Neural progenitor cell (in vitro differentiated cells): Measurements from ENCODE around the gene TMEM94. TPM values are rescaled to one million over a fixed set of nuclear protein-coding genes. Genes with fewer than 3 reads are reported as not detected.

Source experiments
- DNase-seq: peaks from one replicate; pipeline ENCODE4 v3.0.0-alpha.2; 2016; ENCODE audit warnings: low spot score
- H2AFZ ChIP-seq: fragments of 200-600 bp; sonication (generic); replicated peaks from 2 replicates; pipeline ENCODE4 v1.6.1; 2016; ENCODE audit warnings: antibody characterized with exemption
- H3F3A ChIP-seq: fragments of 200-600 bp; sonication (generic); 2 replicates; pipeline ENCODE4 v1.6.1; 2016; ENCODE audit warnings: antibody characterized with exemption, low read depth
- H3K27ac ChIP-seq: fragments of 200-600 bp; sonication (generic); 2 replicates; pipeline ENCODE4 v1.5.1; 2016; ENCODE audit warnings: mild to moderate bottlenecking
- H3K27me3 ChIP-seq: fragments of 200-600 bp; sonication (generic); 2 replicates; pipeline ENCODE4 v1.6.1; 2016; ENCODE audit warnings: mild to moderate bottlenecking, moderate library complexity
- H3K36me3 ChIP-seq: fragments of 200-600 bp; sonication (generic); 2 replicates; pipeline ENCODE4 v1.5.1; 2016
- H3K4me1 ChIP-seq: fragments of 200-600 bp; sonication (generic); 2 replicates; pipeline ENCODE4 v1.6.1; 2016; ENCODE audit warnings: mixed run types
- H3K4me2 ChIP-seq: fragments of 200-600 bp; sonication (generic); 2 replicates; pipeline ENCODE4 v1.6.1; 2016
- H3K4me3 ChIP-seq: fragments of 200-600 bp; sonication (generic); 2 replicates; pipeline ENCODE4 v1.5.1; 2016
- H3K79me2 ChIP-seq: fragments of 200-600 bp; sonication (generic); 2 replicates; pipeline ENCODE4 v1.6.1; 2016; ENCODE audit warnings: low read depth
- H3K9ac ChIP-seq: fragments of 200-600 bp; sonication (generic); 2 replicates; pipeline ENCODE4 v1.6.1; 2016
- H3K9me3 ChIP-seq: fragments of 200-600 bp; sonication (generic); 2 replicates; pipeline ENCODE4 v1.5.1; 2016; ENCODE audit warnings: low read depth
- H4K20me1 ChIP-seq: fragments of 200-600 bp; sonication (generic); 2 replicates; pipeline ENCODE4 v1.6.1; 2016; ENCODE audit warnings: low read depth
- H3K27ac Mint-ChIP-seq: 3 replicates; pipeline ENCODE4 v1.8.0; 2021; ENCODE audit warnings: mixed read lengths
- H3K27me3 Mint-ChIP-seq: 2 replicates; pipeline ENCODE4 v1.8.0; 2022; ENCODE audit warnings: low read depth, mild to moderate bottlenecking, inconsistent platforms, moderate library complexity, mixed read lengths; ENCODE audit not compliant: insufficient read depth
- H3K36me3 Mint-ChIP-seq: 3 replicates; pipeline ENCODE4 v1.8.0; 2021; ENCODE audit warnings: mixed read lengths
- H3K4me1 Mint-ChIP-seq: 3 replicates; pipeline ENCODE4 v1.8.0; 2021; ENCODE audit warnings: mixed read lengths
- H3K4me3 Mint-ChIP-seq: 3 replicates; pipeline ENCODE4 v1.8.0; 2021; ENCODE audit warnings: mild to moderate bottlenecking, moderate library complexity, mixed read lengths
- H3K9me3 Mint-ChIP-seq: 3 replicates; pipeline ENCODE4 v1.8.0; 2020; ENCODE audit warnings: mixed read lengths
- EZH2 ChIP-seq: fragments of 200-600 bp; sonication (generic); IDR thresholded peaks from 2 replicates; pipeline ENCODE4 v1.6.1; 2017; ENCODE audit warnings: antibody characterized with exemption, mild to moderate bottlenecking, moderate library complexity
- EZH2phosphoT487 ChIP-seq: fragments of 200-600 bp; sonication (generic); IDR thresholded peaks from 2 replicates; pipeline ENCODE4 v1.6.1; 2017; ENCODE audit warnings: antibody characterized with exemption
- total RNA-seq: library from RNA; depleted of rRNA; stranded (reverse); fragments of >200 nt; gene quantifications from 2 replicates; pipeline ENCODE4 v1.2.3, GENCODE V29; 2015; ENCODE audit warnings: low replicate concordance
- TF ChIP-seq, protein P1 (sequence below): fragments of 200-600 bp; sonication (generic); IDR thresholded peaks from 2 replicates; pipeline ENCODE4 v1.5.1; 2017; ENCODE audit warnings: antibody characterized with exemption, mild to moderate bottlenecking

TMEM94 gene
- total RNA-seq, 1 donor from 2014 or later = 23.6 TPM

DNA sequence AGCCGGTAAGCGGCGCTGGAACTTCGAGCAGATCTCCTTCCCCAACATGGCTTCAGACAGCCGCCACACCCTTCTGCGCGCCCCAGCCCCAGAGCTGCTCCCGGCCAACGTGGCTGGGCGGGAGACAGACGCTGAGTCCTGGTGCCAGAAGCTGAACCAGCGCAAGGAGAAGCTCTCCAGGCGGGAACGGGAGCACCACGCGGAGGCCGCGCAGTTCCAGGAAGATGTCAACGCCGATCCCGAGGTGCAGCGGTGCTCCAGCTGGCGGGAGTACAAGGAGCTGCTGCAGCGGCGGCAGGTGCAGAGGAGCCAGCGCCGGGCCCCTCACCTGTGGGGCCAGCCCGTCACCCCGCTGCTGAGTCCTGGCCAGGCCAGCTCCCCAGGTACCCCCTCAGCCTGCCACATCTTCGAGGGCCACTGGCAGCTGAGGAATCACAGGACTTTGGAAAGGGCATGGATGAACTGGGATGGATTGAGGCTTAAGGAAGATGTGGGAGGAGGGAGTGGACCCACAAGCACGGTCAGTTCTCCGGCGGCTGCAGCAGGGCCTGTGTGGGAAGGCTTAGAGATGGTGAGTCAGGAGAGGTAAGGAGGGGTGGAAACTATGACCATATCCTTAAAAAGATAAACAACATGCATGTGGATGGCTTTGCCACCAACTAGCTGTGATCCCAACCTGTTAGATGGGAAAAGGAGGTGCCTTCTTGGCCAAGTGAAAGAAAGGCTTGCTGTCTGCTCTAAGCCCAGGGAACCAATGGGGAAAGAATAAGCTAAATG, 65.7 kb downstream of the TMEM94 start:
- Mint-ChIP-seq H3K27me3 (peaks cover 19% of the 10 kb centered on the region), H3K4me3 (no peak overlapping the region), H3K9me3 (no peaks in the 10 kb centered on the region), H3K27ac (no peak overlapping the region), H3K36me3 (peaks cover 21% of the 10 kb centered on the region), H3K4me1 (peaks cover 23% of the 10 kb centered on the region)
- no peak for DNase-seq
- Histone ChIP-seq H3K27me3 (no peaks in the 10 kb centered on the region), H3K9me3 (no peaks in the 10 kb centered on the region), H3K36me3 (no peaks in the 10 kb centered on the region), H3K4me3 (no peak overlapping the region), H3K79me2 (peaks cover 10% of the 10 kb centered on the region), H3F3A (peaks cover 36% of the 10 kb centered on the region), H2AFZ (no peak overlapping the region), H3K9ac (no peak overlapping the region), H3K27ac (no peak overlapping the region), H3K4me1 (peaks cover 7% of the 10 kb centered on the region), H3K4me2 (no peak overlapping the region), H4K20me1 (peaks cover 34% of the 10 kb centered on the region)
- TF ChIP-seq EZH2 (no peak), EZH2phosphoT487 (no peak)
- TF ChIP-seq, protein P1, sequence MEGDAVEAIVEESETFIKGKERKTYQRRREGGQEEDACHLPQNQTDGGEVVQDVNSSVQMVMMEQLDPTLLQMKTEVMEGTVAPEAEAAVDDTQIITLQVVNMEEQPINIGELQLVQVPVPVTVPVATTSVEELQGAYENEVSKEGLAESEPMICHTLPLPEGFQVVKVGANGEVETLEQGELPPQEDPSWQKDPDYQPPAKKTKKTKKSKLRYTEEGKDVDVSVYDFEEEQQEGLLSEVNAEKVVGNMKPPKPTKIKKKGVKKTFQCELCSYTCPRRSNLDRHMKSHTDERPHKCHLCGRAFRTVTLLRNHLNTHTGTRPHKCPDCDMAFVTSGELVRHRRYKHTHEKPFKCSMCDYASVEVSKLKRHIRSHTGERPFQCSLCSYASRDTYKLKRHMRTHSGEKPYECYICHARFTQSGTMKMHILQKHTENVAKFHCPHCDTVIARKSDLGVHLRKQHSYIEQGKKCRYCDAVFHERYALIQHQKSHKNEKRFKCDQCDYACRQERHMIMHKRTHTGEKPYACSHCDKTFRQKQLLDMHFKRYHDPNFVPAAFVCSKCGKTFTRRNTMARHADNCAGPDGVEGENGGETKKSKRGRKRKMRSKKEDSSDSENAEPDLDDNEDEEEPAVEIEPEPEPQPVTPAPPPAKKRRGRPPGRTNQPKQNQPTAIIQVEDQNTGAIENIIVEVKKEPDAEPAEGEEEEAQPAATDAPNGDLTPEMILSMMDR = no peak

DNA sequence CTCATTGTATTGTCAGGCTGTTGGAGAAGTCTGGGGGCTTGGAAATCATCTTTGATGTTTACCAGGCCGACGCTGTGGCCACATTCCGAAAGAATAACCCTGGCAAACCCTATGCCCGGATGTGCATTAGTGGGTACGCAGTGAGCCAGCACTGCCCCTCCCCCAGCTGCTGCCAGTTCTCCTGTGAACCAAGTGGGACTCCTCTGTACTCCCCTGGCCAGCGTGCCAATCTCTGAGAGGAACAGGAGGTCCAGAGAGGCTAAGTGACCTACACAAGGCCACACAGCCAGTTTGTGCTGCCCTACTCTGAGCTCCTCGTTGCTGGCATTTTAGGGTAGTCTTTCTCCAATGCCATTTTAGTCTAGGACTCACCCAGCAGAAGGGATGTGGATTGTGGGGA, 67.2 kb downstream of the TMEM94 start:
- Mint-ChIP-seq H3K27me3 (peaks cover 19% of the 10 kb centered on the region), H3K27ac (no peak overlapping the region), H3K36me3 (peaks cover 12% of the 10 kb centered on the region), H3K9me3 (no peaks in the 10 kb centered on the region), H3K4me1 (peaks cover 12% of the 10 kb centered on the region), H3K4me3 (peak overlapping the region; percentile 28)
- Histone ChIP-seq H3K36me3 (no peaks in the 10 kb centered on the region), H3K9me3 (no peaks in the 10 kb centered on the region), H3K27ac (no peak overlapping the region), H3K4me1 (peaks cover 7% of the 10 kb centered on the region), H3K79me2 (peaks cover 25% of the 10 kb centered on the region), H3K4me2 (no peak overlapping the region), H3K27me3 (no peaks in the 10 kb centered on the region), H2AFZ (no peak overlapping the region), H3F3A (peaks cover 33% of the 10 kb centered on the region), H4K20me1 (peaks cover 36% of the 10 kb centered on the region), H3K4me3 (no peak overlapping the region), H3K9ac (no peak overlapping the region)
- no peak for DNase-seq
- TF ChIP-seq, protein P1 = no peak
- TF ChIP-seq EZH2phosphoT487 (no peak), EZH2 (no peak)

- no peaks in the 10 kb centered on the region for H3K36me3 ChIP-seq
- H4K20me1 ChIP-seq = peaks cover 35% of the 10 kb centered on the region
- DNase-seq = no peak
- H3K27me3 ChIP-seq = no peaks in the 10 kb centered on the region
- H2AFZ ChIP-seq = peak overlapping the region; percentile 66
- peak overlapping the region; percentile 97 for H3K4me2 ChIP-seq
- TF ChIP-seq EZH2phosphoT487 (no peak), EZH2 (no peak)
- TF ChIP-seq, protein P1 = no peak
- Mint-ChIP-seq H3K27ac (no peak overlapping the region), H3K9me3 (no peaks in the 10 kb centered on the region), H3K4me1 (peaks cover 12% of the 10 kb centered on the region), H3K27me3 (peaks cover 19% of the 10 kb centered on the region), H3K4me3 (peak overlapping the region; percentile 75), H3K36me3 (peaks cover 12% of the 10 kb centered on the region)
- peaks cover 32% of the 10 kb centered on the region for H3K79me2 ChIP-seq
- H3F3A ChIP-seq = peaks cover 33% of the 10 kb centered on the region
- peak overlapping the region; percentile 87 for H3K4me3 ChIP-seq
- no peak overlapping the region for H3K27ac ChIP-seq
- no peaks in the 10 kb centered on the region for H3K9me3 ChIP-seq
- H3K9ac ChIP-seq = no peak overlapping the region
- H3K4me1 ChIP-seq = peaks cover 7% of the 10 kb centered on the region
Measured at GRCh38 chr17:75524269-75524969, 68.0 kb downstream of the TMEM94 start.
